HCT116 (cell line): ENCODE measurements around the gene ABCG1. TPM values are rescaled to one million over a fixed set of nuclear protein-coding genes. Genes with fewer than 3 reads are reported as not detected.
A peak's percentile ranks its signal among the peaks of the same experiment; 100 is the strongest.

ENCODE experiments used
- ATAC-seq: fragments of 200-7000 bp; cut with Tn5 transposase; 2 replicates; pipeline ENCODE4 v1.9.1; 2020; ENCODE audit warnings: mild to moderate bottlenecking, moderate library complexity
- BruUV-seq: library from RNA; stranded (reverse); fragments of 400-500 nt; replicated peaks from 2 replicates; lab custom pipeline; 2021; lab: Mats Ljungman, UMichigan
- CTCF ChIA-PET: fragments of 300-600 bp; sonication (Branson Sonifier 250); formaldehyde crosslinking; loops from one replicate; lab custom pipeline; 2021; ENCODE audit warnings: antibody characterized with exemption; lab: Charles Lee
- POLR2A ChIA-PET: fragments of 300-600, 350-600 bp; sonication (Branson Sonifier 250); formaldehyde crosslinking; loops from one replicate; lab custom pipeline; 2021; ENCODE audit warnings: antibody characterized with exemption; lab: Charles Lee
- RAD21 ChIA-PET, 2 experiments: fragments of 300-600 bp; sonication (Branson Sonifier 250); formaldehyde crosslinking; loops; one replicate each; lab custom pipeline; 2023; ENCODE audit warnings: low total read pairs in 2 of 2; ENCODE audit not compliant: uncharacterized antibody in 2 of 2, unreplicated experiment in 2 of 2, low non-redundant PET in 1 of 2; lab: Charles Lee
- DNase-seq: peaks from one replicate; pipeline ENCODE4 v3.0.0-alpha.2; 2010; ENCODE audit warnings: low read depth, low spot score
- H2AFZ ChIP-seq: fragments of 200-600 bp; shearing (Covaris generic), sonication (generic); 2 replicates; pipeline ENCODE4 v1.6.1; 2017; ENCODE audit warnings: low read depth, mixed run types, mixed read lengths, antibody characterized with exemption, low read length; ENCODE audit not compliant: poor library complexity, severe bottlenecking
- H3K27ac ChIP-seq: 2 replicates; pipeline ENCODE4 v1.5.1; 2012; ENCODE audit warnings: low read depth, low read length
- H3K27me3 ChIP-seq: fragments of 200-600 bp; sonication (generic); 2 replicates; pipeline ENCODE4 v1.6.1; 2016; ENCODE audit warnings: mixed run types, low read length, mixed read lengths; ENCODE audit not compliant: insufficient read depth
- H3K36me3 ChIP-seq, 2 experiments: fragments of 200-500 bp in 1 of 2; fragments of 200-600 bp in 1 of 2; sonication (Bioruptor generic) in 1 of 2; sonication (generic) in 1 of 2; 2 replicates each; pipeline versions ENCODE4 v1.5.1 to v1.6.1; 2014 to 2016; ENCODE audit warnings: low read length in 2 of 2, inconsistent platforms in 1 of 2, mixed read lengths in 1 of 2, mixed run types in 1 of 2; ENCODE audit not compliant: insufficient read depth in 2 of 2, control insufficient read depth in 1 of 2
- H3K4me1 ChIP-seq, 2 experiments: fragments of 200-600 bp in 1 of 2; sonication (generic) in 1 of 2; 2 replicates each; pipeline versions ENCODE4 v1.5.1 to v1.6.1; 2012 to 2017; ENCODE audit warnings: low read length in 2 of 2, inconsistent platforms in 1 of 2, mild to moderate bottlenecking in 1 of 2, mixed read lengths in 1 of 2, mixed run types in 1 of 2, moderate library complexity in 1 of 2; ENCODE audit not compliant: insufficient read depth in 2 of 2, control insufficient read depth in 1 of 2
- H3K4me2 ChIP-seq: fragments of 200-600 bp; sonication (generic); 2 replicates; pipeline ENCODE4 v1.6.1; 2017; ENCODE audit warnings: mixed run types, low read length, mixed read lengths
- H3K4me3 ChIP-seq, 2 experiments: fragments of 200-600 bp in 1 of 2; sonication (generic) in 1 of 2; replicated peaks in 1 of 2; 2 replicates each; pipeline ENCODE4 v1.5.1; 2011 to 2016; ENCODE audit warnings: low read length in 2 of 2, control low read depth in 1 of 2, low read depth in 1 of 2, mild to moderate bottlenecking in 1 of 2, mixed read lengths in 1 of 2, mixed run types in 1 of 2
- H3K79me2 ChIP-seq: fragments of 200-600 bp; sonication (generic); 2 replicates; pipeline ENCODE4 v1.6.1; 2017; ENCODE audit warnings: mild to moderate bottlenecking, mixed run types, low read length, moderate library complexity, mixed read lengths; ENCODE audit not compliant: insufficient read depth
- H3K9ac ChIP-seq: fragments of 200-600 bp; sonication (generic); 2 replicates; pipeline ENCODE4 v1.6.1; 2016; ENCODE audit warnings: low read length, mixed read lengths
- H3K9me2 ChIP-seq: fragments of 200-600 bp; sonication (generic), shearing (Covaris generic); 2 replicates; pipeline ENCODE4 v1.6.1; 2017; ENCODE audit warnings: mixed run types, mild to moderate bottlenecking, moderate library complexity; ENCODE audit not compliant: insufficient read depth
- H3K9me3 ChIP-seq, 2 experiments: fragments of 200-500 bp in 1 of 2; fragments of 200-600 bp in 1 of 2; sonication (Bioruptor generic) in 1 of 2; sonication (generic) in 1 of 2; 2 replicates each; pipeline ENCODE4 v1.6.1; 2014 to 2017; ENCODE audit warnings: low read length in 2 of 2, mixed read lengths in 2 of 2, inconsistent platforms in 1 of 2, low read depth in 1 of 2, mild to moderate bottlenecking in 1 of 2, mixed run types in 1 of 2, moderate library complexity in 1 of 2; ENCODE audit not compliant: control insufficient read depth in 1 of 2, insufficient read depth in 1 of 2
- H4K20me1 ChIP-seq: fragments of 200-600 bp; sonication (generic), shearing (Covaris generic); 2 replicates; pipeline ENCODE4 v1.6.1; 2017; ENCODE audit warnings: mixed run types, mild to moderate bottlenecking, moderate library complexity; ENCODE audit not compliant: insufficient read depth
- CBX3 ChIP-seq: IDR thresholded peaks from 2 replicates; pipeline ENCODE4 v1.6.1; 2012; ENCODE audit warnings: low read depth
- EGR1 ChIP-seq: IDR thresholded peaks from 2 replicates; pipeline ENCODE4 v1.6.1; 2012; ENCODE audit warnings: low read depth
- ELF1 ChIP-seq: IDR thresholded peaks from 2 replicates; pipeline ENCODE4 v1.6.1; 2012; ENCODE audit warnings: low read depth, borderline replicate concordance
- JUND ChIP-seq: IDR thresholded peaks from 2 replicates; pipeline ENCODE4 v1.6.1; 2012
- POLR2A ChIP-seq: IDR thresholded peaks from 2 replicates; pipeline ENCODE4 v1.7.0; 2011; ENCODE audit warnings: borderline replicate concordance; ENCODE audit not compliant: insufficient read depth, insufficient read length; ENCODE audit errors: extremely low read depth
- RAD21 ChIP-seq: IDR thresholded peaks from 2 replicates; pipeline ENCODE4 v1.6.1; 2012; ENCODE audit warnings: low read depth, mild to moderate bottlenecking
- SIN3A ChIP-seq: IDR thresholded peaks from 2 replicates; pipeline ENCODE4 v1.6.1; 2012; ENCODE audit warnings: low read depth
- SP1 ChIP-seq: IDR thresholded peaks from 2 replicates; pipeline ENCODE4 v1.6.1; 2012; ENCODE audit warnings: low read depth
- SRF ChIP-seq: IDR thresholded peaks from 2 replicates; pipeline ENCODE4 v1.6.1; 2012; ENCODE audit warnings: low read depth
- TCF7L2 ChIP-seq: IDR thresholded peaks from 2 replicates; pipeline ENCODE4 v1.7.0; 2011; ENCODE audit warnings: borderline replicate concordance, inconsistent platforms; ENCODE audit not compliant: insufficient read depth, insufficient read length; ENCODE audit errors: extremely low read depth
- ZNF274 ChIP-seq: fragments of 200-500 bp; sonication (Bioruptor generic); IDR thresholded peaks from 2 replicates; pipeline ENCODE4 v1.6.1; 2014; ENCODE audit warnings: mild to moderate bottlenecking, low read depth, low read length, inconsistent platforms
- intact Hi-C: fragments of 100-400 bp; cut with micrococcal nuclease; formaldehyde crosslinking; loops from 2 replicates; pipeline ENCODE4 v1.10.0; 2022
- total RNA-seq: library from RNA; stranded (reverse); gene quantifications from one replicate; pipeline ENCODE4 v1.2.1, GENCODE V29; 2021; ENCODE audit not compliant: unreplicated experiment
- TF ChIP-seq, protein P1 (sequence below): IDR thresholded peaks from 2 replicates; pipeline ENCODE4 v1.6.1; 2012
- TF ChIP-seq, protein P2 (sequence below): IDR thresholded peaks from 2 replicates; pipeline ENCODE4 v1.6.1; 2011; ENCODE audit warnings: mild to moderate bottlenecking, low read length, moderate library complexity; ENCODE audit not compliant: insufficient replicate concordance; ENCODE audit errors: extremely low read depth
- TF ChIP-seq, protein P3 (sequence below), 3 experiments: fragments of 200-600 bp in 1 of 3; sonication (generic) in 1 of 3; IDR thresholded peaks in 2 of 3; conservative IDR thresholded peaks in 1 of 3; 2 replicates each; pipeline ENCODE4 v1.5.1; 2012 to 2017; ENCODE audit warnings: low read depth in 2 of 3, low read length in 2 of 3, antibody characterized with exemption in 1 of 3, borderline replicate concordance in 1 of 3, control low read depth in 1 of 3, mild to moderate bottlenecking in 1 of 3, mixed read lengths in 1 of 3, mixed run types in 1 of 3, moderate library complexity in 1 of 3; ENCODE audit not compliant: insufficient read depth in 1 of 3
- TF ChIP-seq, protein P4 (sequence below): IDR thresholded peaks from 2 replicates; pipeline ENCODE4 v1.6.1; 2012

Gene ABCG1
- total RNA-seq, 1 experiment from 2014 or later, result 1.6 TPM

DNA sequence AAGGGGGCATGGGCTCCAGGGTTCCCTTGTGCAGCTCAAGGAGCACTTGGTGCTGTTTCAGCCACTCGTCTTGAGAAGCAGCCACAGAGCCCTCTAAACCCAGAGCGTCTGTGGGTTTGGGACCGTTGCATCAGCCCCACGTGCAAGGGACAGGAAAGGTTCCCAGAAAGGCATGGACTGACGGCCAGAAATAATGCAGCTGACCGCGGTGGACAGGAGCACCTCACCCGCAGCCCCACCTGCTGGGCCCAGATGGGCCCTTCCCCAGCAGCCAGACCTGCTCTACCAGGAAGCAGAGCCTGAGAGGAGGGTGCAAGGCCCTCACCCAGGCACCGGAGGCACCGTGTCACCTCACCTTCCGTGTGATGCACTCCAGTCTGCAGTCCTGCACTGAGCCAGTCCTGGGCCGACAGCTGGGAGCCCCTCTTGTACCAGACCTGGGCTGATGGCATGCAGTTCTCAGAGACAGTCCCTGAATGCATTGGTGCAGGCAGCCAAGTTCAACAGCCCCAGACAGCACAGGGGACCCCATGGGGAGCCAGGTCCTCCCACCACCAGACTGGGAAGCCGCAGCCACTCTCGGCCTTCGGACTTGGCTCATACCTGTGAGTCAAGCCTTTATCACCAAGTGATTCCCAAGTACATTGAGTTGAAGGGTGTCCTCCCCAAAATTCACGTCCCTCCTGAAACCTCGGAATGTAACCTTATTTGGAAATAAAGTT lies 101.1 kb downstream of the ABCG1 start:
- Histone ChIP-seq H3K4me3 (no peak overlapping the region), H3K27ac (no peak overlapping the region), H2AFZ (no peak overlapping the region), H3K9ac (no peak overlapping the region), H3K9me3 (no peaks in the 10 kb centered on the region), H3K4me1 (no peaks in the 10 kb centered on the region), H4K20me1 (no peaks in the 10 kb centered on the region), H3K79me2 (no peaks in the 10 kb centered on the region), H3K4me2 (no peak overlapping the region), H3K27me3 (peaks cover 7% of the 10 kb centered on the region; the same call in 1 of the 2 replicates), H3K36me3 (no peaks in the 10 kb centered on the region), H3K9me2 (no peaks in the 10 kb centered on the region)
- RAD21 ChIA-PET, result no interaction called here
- no peak for TF ChIP-seq RAD21
- no peak for TF ChIP-seq EGR1
- no peak for TF ChIP-seq SP1
- TF ChIP-seq, protein P1, sequence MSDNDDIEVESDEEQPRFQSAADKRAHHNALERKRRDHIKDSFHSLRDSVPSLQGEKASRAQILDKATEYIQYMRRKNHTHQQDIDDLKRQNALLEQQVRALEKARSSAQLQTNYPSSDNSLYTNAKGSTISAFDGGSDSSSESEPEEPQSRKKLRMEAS, result no peak
- TF ChIP-seq ZNF274, result no peak
- no peak for TF ChIP-seq POLR2A
- no peak for TF ChIP-seq ELF1
- TF ChIP-seq SIN3A, result no peak
- no peak for TF ChIP-seq SRF
- TF ChIP-seq CBX3, result no peak
- TF ChIP-seq TCF7L2, result no peak
- TF ChIP-seq, protein P2, sequence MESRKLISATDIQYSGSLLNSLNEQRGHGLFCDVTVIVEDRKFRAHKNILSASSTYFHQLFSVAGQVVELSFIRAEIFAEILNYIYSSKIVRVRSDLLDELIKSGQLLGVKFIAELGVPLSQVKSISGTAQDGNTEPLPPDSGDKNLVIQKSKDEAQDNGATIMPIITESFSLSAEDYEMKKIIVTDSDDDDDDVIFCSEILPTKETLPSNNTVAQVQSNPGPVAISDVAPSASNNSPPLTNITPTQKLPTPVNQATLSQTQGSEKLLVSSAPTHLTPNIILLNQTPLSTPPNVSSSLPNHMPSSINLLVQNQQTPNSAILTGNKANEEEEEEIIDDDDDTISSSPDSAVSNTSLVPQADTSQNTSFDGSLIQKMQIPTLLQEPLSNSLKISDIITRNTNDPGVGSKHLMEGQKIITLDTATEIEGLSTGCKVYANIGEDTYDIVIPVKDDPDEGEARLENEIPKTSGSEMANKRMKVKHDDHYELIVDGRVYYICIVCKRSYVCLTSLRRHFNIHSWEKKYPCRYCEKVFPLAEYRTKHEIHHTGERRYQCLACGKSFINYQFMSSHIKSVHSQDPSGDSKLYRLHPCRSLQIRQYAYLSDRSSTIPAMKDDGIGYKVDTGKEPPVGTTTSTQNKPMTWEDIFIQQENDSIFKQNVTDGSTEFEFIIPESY, result no peak
- TF ChIP-seq, protein P3, sequence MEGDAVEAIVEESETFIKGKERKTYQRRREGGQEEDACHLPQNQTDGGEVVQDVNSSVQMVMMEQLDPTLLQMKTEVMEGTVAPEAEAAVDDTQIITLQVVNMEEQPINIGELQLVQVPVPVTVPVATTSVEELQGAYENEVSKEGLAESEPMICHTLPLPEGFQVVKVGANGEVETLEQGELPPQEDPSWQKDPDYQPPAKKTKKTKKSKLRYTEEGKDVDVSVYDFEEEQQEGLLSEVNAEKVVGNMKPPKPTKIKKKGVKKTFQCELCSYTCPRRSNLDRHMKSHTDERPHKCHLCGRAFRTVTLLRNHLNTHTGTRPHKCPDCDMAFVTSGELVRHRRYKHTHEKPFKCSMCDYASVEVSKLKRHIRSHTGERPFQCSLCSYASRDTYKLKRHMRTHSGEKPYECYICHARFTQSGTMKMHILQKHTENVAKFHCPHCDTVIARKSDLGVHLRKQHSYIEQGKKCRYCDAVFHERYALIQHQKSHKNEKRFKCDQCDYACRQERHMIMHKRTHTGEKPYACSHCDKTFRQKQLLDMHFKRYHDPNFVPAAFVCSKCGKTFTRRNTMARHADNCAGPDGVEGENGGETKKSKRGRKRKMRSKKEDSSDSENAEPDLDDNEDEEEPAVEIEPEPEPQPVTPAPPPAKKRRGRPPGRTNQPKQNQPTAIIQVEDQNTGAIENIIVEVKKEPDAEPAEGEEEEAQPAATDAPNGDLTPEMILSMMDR (IDR thresholded peaks at IDR 0.05 in 2 of 3, conservative IDR thresholded peaks at IDR 0.05 in 1 of 3; ENCODE audit: borderline replicate concordance in 1 of 3, insufficient read depth in 1 of 3, low read depth in 2 of 3, low read length in 2 of 3), result no peak
- TF ChIP-seq, protein P4, sequence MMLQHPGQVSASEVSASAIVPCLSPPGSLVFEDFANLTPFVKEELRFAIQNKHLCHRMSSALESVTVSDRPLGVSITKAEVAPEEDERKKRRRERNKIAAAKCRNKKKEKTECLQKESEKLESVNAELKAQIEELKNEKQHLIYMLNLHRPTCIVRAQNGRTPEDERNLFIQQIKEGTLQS, result no peak
- no peak for TF ChIP-seq JUND
- CTCF ChIA-PET, result interaction anchor here (2.1 kb wide), 1 partner anchor 10 kb away, joined by 7 read pairs; no protein-coding TSS in a partner anchor
- ATAC-seq (peak; percentile 63), DNase-seq (no peak)
- intact Hi-C loops, result no loop called here
- POLR2A ChIA-PET, result no interaction called here
- no TSS peak for BruUV-seq
